Non-pigmented ciliary epithelial cell (primary cell): ENCODE results near the gene PDZD8.
"Not testable (repeated sequence)": the region's sequence is repeated elsewhere in the genome, so short reads cannot be mapped to it uniquely, and the experiment has no call there.

Experiments
- DNase-seq: peaks from one replicate; pipeline ENCODE4 v3.0.0-alpha.2; 2010; ENCODE audit warnings: low read depth

The PDZD8 gene

GRCh38 chr10:117254774-117255735 is 120.2 kb downstream of the PDZD8 start:
- DNase-seq = no peak

- DNase-seq = no peak
Observed at GRCh38 chr10:117254338-117254737, 120.9 kb downstream of the PDZD8 start.

GRCh38 chr10:117253908-117254307 is 121.3 kb downstream of the PDZD8 start:
- no peak for DNase-seq

GRCh38 chr10:117250411-117250810 is 124.8 kb downstream of the PDZD8 start:
- DNase-seq = no peak

GRCh38 chr10:117249493-117250093 is 125.6 kb downstream of the PDZD8 start:
- DNase-seq = no peak

- DNase-seq = no peak
Observed at GRCh38 chr10:117248750-117249465, 126.3 kb downstream of the PDZD8 start.

- DNase-seq = no peak
Observed at GRCh38 chr10:117246997-117247671, 128.1 kb downstream of the PDZD8 start.

- DNase-seq = no peak
Observed at GRCh38 chr10:117242463-117242832, 132.8 kb downstream of the PDZD8 start.

GRCh38 chr10:117241541-117242462 is 133.4 kb downstream of the PDZD8 start:
- DNase-seq = no peak

- DNase-seq = no peak
Observed at GRCh38 chr10:117240621-117241529, 134.4 kb downstream of the PDZD8 start, which contains the start of gene SLC18A2. Gene SLC18A2 (plus strand): TSS chr10:117241114. CDS start chr10:117241694, 580 bp downstream.

GRCh38 chr10:117239721-117240620 is 135.3 kb downstream of the PDZD8 start:
- no peak for DNase-seq

GRCh38 chr10:117239051-117239450 is 136.2 kb downstream of the PDZD8 start:
- DNase-seq = no peak

- DNase-seq = no peak
Observed at GRCh38 chr10:117237401-117237991, 137.7 kb downstream of the PDZD8 start.

- not testable (repeated sequence) for DNase-seq
Observed at GRCh38 chr10:117230107-117230506, 145.1 kb downstream of the PDZD8 start.

GRCh38 chr10:117228210-117228609 is 147.0 kb downstream of the PDZD8 start:
- no peak for DNase-seq
